HL-60 (cell line): ENCODE results near the gene ADGRD2.

Experiments used
- DNase-seq, 2 experiments: peaks; one replicate each; pipeline ENCODE4 v3.0.0-alpha.2; 2010 to 2020; ENCODE audit warnings: low read depth in 1 of 2, low spot score in 1 of 2
- H3K27ac ChIP-seq: fragments of 250-450 bp; sonication (Bioruptor Pico); replicated peaks from 2 replicates; pipeline ENCODE4 v1.5.1; 2020; ENCODE audit warnings: mild to moderate bottlenecking, moderate library complexity
- H3K27me3 ChIP-seq: fragments of 250-450 bp; sonication (Bioruptor Pico); 2 replicates; pipeline ENCODE4 v1.5.1; 2021; ENCODE audit warnings: mild to moderate bottlenecking, moderate library complexity; ENCODE audit not compliant: insufficient read depth, poor library complexity, severe bottlenecking
- H3K4me3 ChIP-seq: replicated peaks from 2 replicates; pipeline ENCODE4 v1.5.1; 2011; ENCODE audit warnings: mild to moderate bottlenecking, control low read depth, low read length; ENCODE audit not compliant: insufficient read depth
- GABPA ChIP-seq: IDR thresholded peaks from 2 replicates; pipeline ENCODE4 v1.6.1; 2012; ENCODE audit warnings: low read depth
- POLR2AphosphoS5 ChIP-seq: IDR thresholded peaks from 2 replicates; pipeline ENCODE4 v1.6.1; 2012; ENCODE audit warnings: low read depth
- SPI1 ChIP-seq: IDR thresholded peaks from 2 replicates; pipeline ENCODE4 v1.6.1; 2012; ENCODE audit warnings: low read depth, mild to moderate bottlenecking, borderline replicate concordance
- TF ChIP-seq, protein P1 (sequence below): IDR thresholded peaks from 2 replicates; pipeline ENCODE4 v1.6.1; 2012; ENCODE audit warnings: low read depth; ENCODE audit not compliant: insufficient replicate concordance
- TF ChIP-seq, protein P2 (sequence below): IDR thresholded peaks from one replicate; pipeline ENCODE4 v1.5.1; 2011; ENCODE audit warnings: low read length, control low read depth, inconsistent platforms; ENCODE audit not compliant: insufficient read depth

The ADGRD2 gene

DNA sequence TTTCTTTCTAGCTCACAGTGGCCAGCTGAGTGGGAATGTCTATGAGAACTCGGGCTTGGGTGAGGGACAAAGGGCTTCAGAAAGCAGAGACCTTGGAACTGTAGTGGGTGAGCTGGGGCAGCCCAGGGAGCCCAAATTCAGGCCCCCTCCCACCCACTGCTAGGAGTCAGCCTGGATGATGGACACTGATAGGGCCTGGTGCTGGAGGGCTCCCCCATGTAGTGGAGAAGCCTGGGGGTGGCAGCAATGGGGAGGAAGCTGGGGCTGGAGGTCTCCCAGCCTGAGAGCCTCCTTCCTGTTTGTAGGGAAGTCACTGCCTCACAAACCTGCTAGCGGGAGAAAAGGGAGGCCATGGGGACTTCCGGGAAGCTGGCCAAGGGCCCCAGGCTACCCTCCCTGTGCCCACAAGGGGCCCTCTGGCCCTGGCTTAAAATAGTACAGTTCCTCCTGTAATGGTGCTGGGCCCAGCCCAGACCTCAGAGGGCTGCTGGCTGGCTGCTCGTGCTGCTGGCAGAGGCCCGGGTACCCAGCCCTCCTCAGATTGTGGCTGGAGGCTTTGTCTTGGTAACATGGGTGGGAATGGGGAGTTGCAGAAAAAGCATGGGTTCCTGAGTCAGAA is 63.2 kb downstream of the ADGRD2 start:
- Histone ChIP-seq H3K4me3 (no peak overlapping the region), H3K27ac (no peak overlapping the region), H3K27me3 (no peaks in the 10 kb centered on the region)
- peak; percentile 20; the same call in 1 of the 2 replicates for TF ChIP-seq SPI1
- TF ChIP-seq, protein P1, sequence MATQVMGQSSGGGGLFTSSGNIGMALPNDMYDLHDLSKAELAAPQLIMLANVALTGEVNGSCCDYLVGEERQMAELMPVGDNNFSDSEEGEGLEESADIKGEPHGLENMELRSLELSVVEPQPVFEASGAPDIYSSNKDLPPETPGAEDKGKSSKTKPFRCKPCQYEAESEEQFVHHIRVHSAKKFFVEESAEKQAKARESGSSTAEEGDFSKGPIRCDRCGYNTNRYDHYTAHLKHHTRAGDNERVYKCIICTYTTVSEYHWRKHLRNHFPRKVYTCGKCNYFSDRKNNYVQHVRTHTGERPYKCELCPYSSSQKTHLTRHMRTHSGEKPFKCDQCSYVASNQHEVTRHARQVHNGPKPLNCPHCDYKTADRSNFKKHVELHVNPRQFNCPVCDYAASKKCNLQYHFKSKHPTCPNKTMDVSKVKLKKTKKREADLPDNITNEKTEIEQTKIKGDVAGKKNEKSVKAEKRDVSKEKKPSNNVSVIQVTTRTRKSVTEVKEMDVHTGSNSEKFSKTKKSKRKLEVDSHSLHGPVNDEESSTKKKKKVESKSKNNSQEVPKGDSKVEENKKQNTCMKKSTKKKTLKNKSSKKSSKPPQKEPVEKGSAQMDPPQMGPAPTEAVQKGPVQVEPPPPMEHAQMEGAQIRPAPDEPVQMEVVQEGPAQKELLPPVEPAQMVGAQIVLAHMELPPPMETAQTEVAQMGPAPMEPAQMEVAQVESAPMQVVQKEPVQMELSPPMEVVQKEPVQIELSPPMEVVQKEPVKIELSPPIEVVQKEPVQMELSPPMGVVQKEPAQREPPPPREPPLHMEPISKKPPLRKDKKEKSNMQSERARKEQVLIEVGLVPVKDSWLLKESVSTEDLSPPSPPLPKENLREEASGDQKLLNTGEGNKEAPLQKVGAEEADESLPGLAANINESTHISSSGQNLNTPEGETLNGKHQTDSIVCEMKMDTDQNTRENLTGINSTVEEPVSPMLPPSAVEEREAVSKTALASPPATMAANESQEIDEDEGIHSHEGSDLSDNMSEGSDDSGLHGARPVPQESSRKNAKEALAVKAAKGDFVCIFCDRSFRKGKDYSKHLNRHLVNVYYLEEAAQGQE = no peak
- DNase-seq = peak; percentile 46 to 55

DNA sequence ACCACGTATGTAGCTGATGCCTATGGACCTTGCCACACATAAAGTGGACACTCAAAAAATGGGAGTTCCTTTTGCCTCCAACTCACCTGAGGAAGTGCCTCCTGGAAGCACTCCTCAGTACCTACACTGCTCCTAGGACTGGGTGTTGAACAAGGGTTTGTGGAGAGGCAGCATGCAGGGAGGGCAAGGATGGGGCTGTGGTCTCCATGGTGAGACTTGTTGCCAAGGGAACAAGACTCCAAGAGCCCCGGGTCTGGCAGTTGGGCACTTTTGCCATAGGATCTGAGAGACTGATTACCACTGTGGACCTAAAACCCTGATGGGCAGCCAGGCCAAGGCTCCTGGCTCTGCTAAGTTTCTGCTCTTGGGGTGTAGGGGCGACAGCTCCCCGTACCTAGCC is 63.9 kb downstream of the ADGRD2 start:
- H3K4me3 ChIP-seq = no peak overlapping the region
- H3K27ac ChIP-seq = no peak overlapping the region
- TF ChIP-seq POLR2AphosphoS5 (no peak), SPI1 (no peak)
- H3K27me3 ChIP-seq = no peaks in the 10 kb centered on the region
- DNase-seq = no peak

DNA sequence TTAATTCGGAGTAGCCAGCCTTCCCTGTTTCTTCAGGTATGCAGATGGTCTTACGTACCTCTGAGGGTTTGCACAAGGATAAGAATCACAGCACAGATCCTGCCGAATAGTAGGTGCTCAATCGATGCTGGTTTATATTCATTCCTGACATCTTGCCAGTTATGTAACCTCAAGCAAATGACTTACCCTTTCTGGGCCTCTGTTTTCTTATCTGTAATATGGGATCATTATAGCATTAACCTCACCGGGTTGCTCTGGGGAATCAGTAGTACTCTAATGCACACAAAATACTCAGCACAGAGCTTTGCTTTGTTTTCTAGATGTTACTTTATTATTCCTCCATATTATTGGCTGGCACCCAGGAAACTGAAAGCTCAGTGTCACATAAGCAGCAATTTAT is 64.6 kb downstream of the ADGRD2 start:
- Histone ChIP-seq H3K27ac (no peak overlapping the region), H3K4me3 (no peak overlapping the region), H3K27me3 (no peaks in the 10 kb centered on the region)
- TF ChIP-seq POLR2AphosphoS5 (no peak), GABPA (no peak), SPI1 (no peak)
- TF ChIP-seq, protein P1 = no peak
- TF ChIP-seq, protein P2, sequence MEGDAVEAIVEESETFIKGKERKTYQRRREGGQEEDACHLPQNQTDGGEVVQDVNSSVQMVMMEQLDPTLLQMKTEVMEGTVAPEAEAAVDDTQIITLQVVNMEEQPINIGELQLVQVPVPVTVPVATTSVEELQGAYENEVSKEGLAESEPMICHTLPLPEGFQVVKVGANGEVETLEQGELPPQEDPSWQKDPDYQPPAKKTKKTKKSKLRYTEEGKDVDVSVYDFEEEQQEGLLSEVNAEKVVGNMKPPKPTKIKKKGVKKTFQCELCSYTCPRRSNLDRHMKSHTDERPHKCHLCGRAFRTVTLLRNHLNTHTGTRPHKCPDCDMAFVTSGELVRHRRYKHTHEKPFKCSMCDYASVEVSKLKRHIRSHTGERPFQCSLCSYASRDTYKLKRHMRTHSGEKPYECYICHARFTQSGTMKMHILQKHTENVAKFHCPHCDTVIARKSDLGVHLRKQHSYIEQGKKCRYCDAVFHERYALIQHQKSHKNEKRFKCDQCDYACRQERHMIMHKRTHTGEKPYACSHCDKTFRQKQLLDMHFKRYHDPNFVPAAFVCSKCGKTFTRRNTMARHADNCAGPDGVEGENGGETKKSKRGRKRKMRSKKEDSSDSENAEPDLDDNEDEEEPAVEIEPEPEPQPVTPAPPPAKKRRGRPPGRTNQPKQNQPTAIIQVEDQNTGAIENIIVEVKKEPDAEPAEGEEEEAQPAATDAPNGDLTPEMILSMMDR = no peak
- DNase-seq = no peak

DNA sequence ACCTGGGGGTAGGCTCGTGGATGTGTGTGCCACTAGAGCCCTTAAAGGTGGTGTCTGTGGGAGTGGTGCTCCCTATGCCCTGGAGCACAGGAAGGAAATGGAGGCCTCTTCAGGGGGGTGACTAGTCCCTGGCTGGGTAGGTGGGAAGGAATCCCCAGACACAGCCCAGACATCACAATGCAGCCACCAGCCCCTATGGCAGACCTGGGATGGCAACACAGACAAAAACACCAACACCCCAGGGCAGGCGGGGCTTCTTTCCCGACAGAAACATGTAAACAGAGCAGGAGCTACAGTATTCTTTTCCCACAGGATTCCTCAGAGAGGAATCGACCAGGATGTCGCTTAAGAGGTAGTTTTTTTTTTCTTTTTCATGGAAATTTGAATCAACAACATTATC is 67.3 kb downstream of the ADGRD2 start:
- no peak for DNase-seq
- H3K27ac ChIP-seq = no peak overlapping the region
- H3K4me3 ChIP-seq = no peak overlapping the region
- H3K27me3 ChIP-seq = no peaks in the 10 kb centered on the region
- TF ChIP-seq, protein P1 = no peak
- TF ChIP-seq, protein P2 = no peak
- TF ChIP-seq GABPA (no peak), POLR2AphosphoS5 (no peak), SPI1 (no peak)
